Activated B cell treated with CpG ODN at 0.5 μM for 24 hours (primary cell): ENCODE measurements around the gene HAGH. TPM values are rescaled to one million over a fixed set of nuclear protein-coding genes. Genes with fewer than 3 reads are reported as not detected.
A peak's percentile ranks its signal among the peaks of the same experiment; 100 is the strongest.

ENCODE experiments used
- ATAC-seq: fragments of 200-7000 bp; cut with Tn5 transposase; one replicate; pipeline ENCODE4 v1.10.0; 2021; ENCODE audit warnings: low read depth, mild to moderate bottlenecking, moderate library complexity
- CTCF ChIA-PET: fragments of 350-600 bp; sonication (Branson Sonifier 250); formaldehyde crosslinking; loops from one replicate; lab custom pipeline; 2021; ENCODE audit warnings: antibody characterized with exemption; lab: Charles Lee
- POLR2A ChIA-PET: fragments of 350-600 bp; sonication (Branson Sonifier 250); formaldehyde crosslinking; loops from one replicate; lab custom pipeline; 2021; ENCODE audit warnings: antibody characterized with exemption; lab: Charles Lee
- DNase-seq: peaks from one replicate; pipeline ENCODE4 v3.0.0; 2022
- H3K27ac Mint-ChIP-seq: one replicate; pipeline ENCODE4 v1.8.0; 2020; ENCODE audit warnings: mixed read lengths
- H3K27me3 Mint-ChIP-seq: one replicate; pipeline ENCODE4 v1.8.0; 2021; ENCODE audit warnings: mixed read lengths
- H3K36me3 Mint-ChIP-seq: one replicate; pipeline ENCODE4 v1.8.0; 2021; ENCODE audit warnings: low read depth, mixed read lengths
- H3K4me1 Mint-ChIP-seq: one replicate; pipeline ENCODE4 v1.8.0; 2021; ENCODE audit warnings: mixed read lengths
- H3K4me3 Mint-ChIP-seq: one replicate; pipeline ENCODE4 v1.8.0; 2020; ENCODE audit warnings: mild to moderate bottlenecking, mixed read lengths
- H3K9me3 Mint-ChIP-seq: one replicate; pipeline ENCODE4 v1.8.0; 2020; ENCODE audit warnings: mixed read lengths
- CTCF ChIP-seq: fragments of 200-600 bp; IDR thresholded peaks from one replicate; pipeline ENCODE4 v1.8.0; 2022; ENCODE audit warnings: antibody characterized with exemption, mild to moderate bottlenecking
- intact Hi-C: fragments of 100-400 bp; cut with micrococcal nuclease; formaldehyde crosslinking; loops from one replicate; pipeline ENCODE4 v1.15.1; 2024
- total RNA-seq: library from RNA; stranded (reverse); gene quantifications from 2 replicates; pipeline ENCODE4 v1.2.3, GENCODE V29; 2022

HAGH gene
- total RNA-seq, 1 donor from 2014 or later: 19.5 TPM

- Mint-ChIP-seq H3K27me3 (no peaks in the 10 kb centered on the region), H3K27ac (no peak overlapping the region), H3K4me1 (no peaks in the 10 kb centered on the region), H3K4me3 (no peak overlapping the region), H3K36me3 (peaks cover 45% of the 10 kb centered on the region), H3K9me3 (no peaks in the 10 kb centered on the region)
- no peak for TF ChIP-seq CTCF
- ATAC-seq: no peak
- CTCF ChIA-PET: no interaction called here
- DNase-seq: no peak
- intact Hi-C loops: no loop called here
- POLR2A ChIA-PET: no interaction called here
These were observed 10.0 kb downstream of the HAGH start for GRCh38 chr16:1816396-1817275.

GRCh38 chr16:1815461-1815860 lies 11.2 kb downstream of the HAGH start:
- H3K36me3 Mint-ChIP-seq: peaks cover 39% of the 10 kb centered on the region
- CTCF ChIA-PET: no interaction called here

GRCh38 chr16:1812732-1813163 lies 13.9 kb downstream of the HAGH start:
- no peaks in the 10 kb centered on the region for H3K27me3 Mint-ChIP-seq
- ChIA-PET CTCF (no interaction called here), POLR2A (no interaction called here)
- no peak for DNase-seq
- no peak overlapping the region for H3K27ac Mint-ChIP-seq
- peak; percentile 66 for ATAC-seq
- no peaks in the 10 kb centered on the region for H3K9me3 Mint-ChIP-seq
- intact Hi-C loops: no loop called here
- TF ChIP-seq CTCF: no peak
- H3K4me1 Mint-ChIP-seq: no peaks in the 10 kb centered on the region
- H3K4me3 Mint-ChIP-seq: no peak overlapping the region
- H3K36me3 Mint-ChIP-seq: peaks cover 41% of the 10 kb centered on the region

More at GRCh38 chr16:1815461-1815860, 11.2 kb downstream of the HAGH start:
- Mint-ChIP-seq H3K4me1 (no peaks in the 10 kb centered on the region), H3K9me3 (no peaks in the 10 kb centered on the region), H3K4me3 (no peak overlapping the region), H3K27ac (peak overlapping the region; percentile 20), H3K27me3 (no peaks in the 10 kb centered on the region)
- intact Hi-C loops: no loop called here
- DNase-seq (no peak), ATAC-seq (no peak)
- no peak for TF ChIP-seq CTCF
- POLR2A ChIA-PET: no interaction called here

- H3K9me3 Mint-ChIP-seq: no peaks in the 10 kb centered on the region
- no peaks in the 10 kb centered on the region for H3K27me3 Mint-ChIP-seq
- POLR2A ChIA-PET: no interaction called here
- intact Hi-C loops: no loop called here
- H3K27ac Mint-ChIP-seq: no peak overlapping the region
- DNase-seq (no peak), ATAC-seq (no peak)
- TF ChIP-seq CTCF: no peak
- peaks cover 43% of the 10 kb centered on the region for H3K36me3 Mint-ChIP-seq
- no peaks in the 10 kb centered on the region for H3K4me1 Mint-ChIP-seq
- H3K4me3 Mint-ChIP-seq: no peak overlapping the region
- CTCF ChIA-PET: no interaction called here
These were observed 16.1 kb downstream of the HAGH start for GRCh38 chr16:1810536-1810935.

GRCh38 chr16:1810106-1810505 lies 16.5 kb downstream of the HAGH start:
- no peak for TF ChIP-seq CTCF
- intact Hi-C loops: no loop called here
- POLR2A ChIA-PET: no interaction called here
- no peak for ATAC-seq
- no peak for DNase-seq
- Mint-ChIP-seq H3K4me1 (no peaks in the 10 kb centered on the region), H3K36me3 (peaks cover 39% of the 10 kb centered on the region), H3K4me3 (no peak overlapping the region), H3K27ac (no peak overlapping the region), H3K27me3 (no peaks in the 10 kb centered on the region), H3K9me3 (no peaks in the 10 kb centered on the region)
- CTCF ChIA-PET: no interaction called here
